Fibroblast of skin of left biceps (primary cell): ENCODE results near the gene FCRL1.

Source experiments
- DNase-seq, 2 experiments: peaks; one replicate each; pipeline ENCODE4 v3.0.0-alpha.2; 2013; ENCODE audit warnings: low read depth in 2 of 2

Gene FCRL1

DNA sequence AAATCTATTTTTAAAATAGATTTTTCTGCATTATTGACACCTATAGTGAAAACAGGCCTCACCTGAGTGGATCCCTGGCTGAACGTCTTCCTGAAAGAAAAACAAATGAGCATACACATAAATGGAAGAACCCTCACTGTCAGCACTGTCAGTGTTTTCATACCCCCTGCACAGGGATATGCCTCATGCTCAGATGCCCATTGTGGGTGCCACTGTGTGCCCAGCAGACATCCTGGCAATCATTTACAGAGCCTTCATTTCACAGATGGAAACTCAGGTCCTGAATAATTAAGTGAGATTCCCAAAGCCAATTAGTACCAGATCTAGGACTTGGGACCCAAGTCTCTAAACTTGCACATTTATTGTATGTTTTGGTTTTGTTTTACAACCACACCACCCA is 19.9 kb downstream of the FCRL1 start:
- DNase-seq = no peak

DNA sequence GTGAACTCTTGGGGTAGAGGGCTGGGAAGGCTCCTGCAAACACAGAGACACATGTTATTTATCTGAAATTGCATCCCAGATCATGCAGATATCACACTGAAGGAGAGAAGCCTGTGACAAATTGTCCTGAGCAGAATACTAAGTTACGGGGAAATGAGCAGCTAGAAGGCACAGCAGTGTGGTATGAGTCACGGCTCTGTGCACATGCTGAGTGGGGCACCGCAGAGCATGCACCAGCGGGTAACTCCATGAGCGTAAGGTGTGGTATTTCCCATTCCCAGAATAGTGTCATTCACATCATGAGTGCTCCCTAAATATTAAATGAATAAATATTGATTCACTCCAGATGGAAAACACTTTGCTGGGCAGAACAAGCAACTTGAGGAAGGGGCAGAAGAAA is 21.7 kb downstream of the FCRL1 start:
- DNase-seq = no peak

DNA sequence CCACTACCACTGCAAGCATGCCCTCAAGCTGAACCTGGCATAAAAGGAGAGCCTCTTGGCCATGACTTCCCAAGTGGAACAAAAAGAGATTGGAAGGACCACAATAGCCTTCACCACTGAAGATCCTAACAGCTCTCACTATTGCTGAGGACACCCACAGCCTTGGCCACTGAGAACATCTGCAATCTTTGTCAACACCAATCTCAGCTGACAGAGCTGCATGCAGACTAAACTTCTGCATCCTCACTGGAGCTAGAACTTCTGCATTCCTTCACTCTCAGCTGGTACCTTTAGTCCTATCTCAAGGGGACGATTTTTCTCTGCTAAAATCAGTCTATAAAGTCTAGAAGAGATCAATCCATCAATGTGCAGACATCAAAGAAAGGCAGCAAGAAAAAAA is 34.7 kb downstream of the FCRL1 start:
- no peak for DNase-seq

DNA sequence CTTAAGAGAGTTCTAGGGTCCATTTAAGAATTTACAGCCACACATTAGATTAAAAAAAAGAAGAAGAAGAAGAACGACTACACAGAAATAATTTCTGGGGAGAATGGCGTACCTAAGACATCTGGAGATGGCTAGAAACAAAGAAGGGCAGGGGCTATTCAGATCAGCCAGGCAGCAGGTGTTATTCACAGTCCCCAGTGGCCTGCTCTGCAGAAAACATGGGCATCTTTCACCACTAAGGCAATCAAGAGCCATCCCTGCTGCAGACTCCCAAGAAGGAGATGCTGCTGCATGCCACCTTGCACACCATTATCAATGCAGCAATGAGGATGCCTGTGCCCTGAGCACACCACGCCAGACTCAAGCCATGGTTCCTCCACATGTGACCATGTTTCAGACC is 35.1 kb downstream of the FCRL1 start:
- DNase-seq = no peak

DNA sequence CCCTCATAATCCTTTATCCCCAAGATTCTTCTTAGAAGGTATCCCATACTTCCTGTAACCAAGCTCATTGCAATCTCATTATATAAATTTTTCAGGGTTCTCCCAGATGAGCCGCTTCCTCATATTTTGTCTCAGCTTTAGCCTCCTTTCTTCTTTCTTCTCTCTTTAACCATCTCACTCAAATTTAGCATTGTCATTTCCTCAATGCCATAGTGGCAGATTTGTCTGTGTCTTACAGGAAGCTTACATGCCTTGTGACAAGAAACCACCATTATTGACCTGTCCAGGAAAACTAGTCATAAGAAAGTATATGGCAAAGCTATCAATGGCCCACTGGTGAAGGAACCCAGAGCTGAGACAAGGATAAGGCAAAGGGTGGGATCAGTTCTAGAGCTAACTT is 37.0 kb downstream of the FCRL1 start:
- no peak for DNase-seq

DNA sequence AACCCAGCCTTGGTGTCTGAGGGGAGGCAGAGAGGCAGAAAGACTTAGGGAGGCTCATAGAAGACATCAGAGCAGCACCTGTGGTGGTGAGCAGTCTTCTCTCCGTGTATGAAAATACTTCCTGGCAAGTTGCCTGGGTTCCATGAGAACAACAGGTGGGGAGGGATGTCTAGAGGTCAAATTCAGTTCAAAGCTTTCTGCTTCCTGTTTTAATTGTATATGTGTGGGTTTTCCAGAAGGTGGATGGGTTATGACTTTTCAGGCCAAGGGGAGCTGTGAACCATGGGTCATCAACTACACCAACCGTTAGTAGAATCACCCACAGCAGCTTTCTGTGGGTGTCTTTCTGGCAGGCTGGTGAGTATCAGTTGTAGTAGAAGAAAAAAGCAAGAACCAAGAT is 38.9 kb downstream of the FCRL1 start:
- DNase-seq = no peak

DNA sequence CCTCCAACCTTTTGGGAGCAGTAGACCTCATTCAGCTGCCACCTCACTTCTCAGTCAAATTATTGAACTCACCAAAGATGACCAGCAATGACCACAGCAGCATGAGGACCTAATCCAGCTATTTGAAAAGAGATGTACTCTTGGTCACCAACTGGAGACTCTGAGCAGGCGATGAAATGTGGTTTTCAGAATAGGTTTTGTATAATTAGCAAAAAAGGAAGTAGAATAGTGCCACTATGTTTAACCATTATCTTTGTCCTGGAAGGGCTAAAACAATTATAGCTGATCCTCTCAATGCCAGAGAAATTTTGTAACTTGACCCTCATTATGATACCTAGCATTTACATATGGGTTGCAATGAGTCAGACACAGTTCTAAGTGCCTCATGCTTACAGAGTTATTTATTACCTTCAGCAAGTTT is 42.9 kb downstream of the FCRL1 start, which contains the start of gene FCRL2:
FCRL2 (minus strand) TSS at position 162 of the 421 bp plus-strand sequence; CDS start at position 103, 59 bp downstream.
- DNase-seq = no peak

DNA sequence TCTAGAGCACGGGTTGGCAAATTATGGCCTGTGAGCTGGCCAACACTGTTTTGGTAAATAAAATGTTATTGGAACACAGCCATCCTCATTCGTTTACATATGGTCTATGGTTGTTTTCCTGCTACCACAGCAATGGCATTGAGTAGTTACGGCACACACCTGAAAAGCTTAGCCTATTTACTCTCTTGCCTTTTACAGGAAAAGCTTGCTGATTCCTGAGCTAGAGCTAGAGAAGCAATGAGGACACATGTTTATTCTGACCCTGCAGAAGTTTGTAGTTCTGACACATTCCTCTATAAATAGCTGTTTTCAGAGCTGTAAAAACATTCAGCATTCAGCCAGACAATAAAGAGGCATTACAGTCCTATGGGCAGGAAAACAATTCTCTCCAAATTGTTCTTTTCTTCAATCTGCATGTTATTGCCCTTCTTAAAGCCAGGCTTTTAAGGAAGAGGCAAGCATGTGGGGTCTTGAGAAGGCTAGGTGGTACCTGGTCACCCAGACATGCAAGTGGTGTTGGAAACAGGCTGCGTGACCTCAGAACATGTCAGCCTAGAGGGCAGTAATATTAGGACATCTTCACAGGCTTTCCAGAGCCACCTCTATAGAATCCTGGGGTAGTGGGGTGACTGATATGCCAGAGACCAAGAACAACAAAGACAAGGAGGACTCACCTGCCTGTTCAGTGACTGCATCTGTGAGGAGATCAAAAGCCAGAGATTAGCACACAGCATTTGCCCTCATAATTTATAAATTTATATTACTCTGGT is 44.6 kb downstream of the FCRL1 start:
- no peak for DNase-seq

DNA sequence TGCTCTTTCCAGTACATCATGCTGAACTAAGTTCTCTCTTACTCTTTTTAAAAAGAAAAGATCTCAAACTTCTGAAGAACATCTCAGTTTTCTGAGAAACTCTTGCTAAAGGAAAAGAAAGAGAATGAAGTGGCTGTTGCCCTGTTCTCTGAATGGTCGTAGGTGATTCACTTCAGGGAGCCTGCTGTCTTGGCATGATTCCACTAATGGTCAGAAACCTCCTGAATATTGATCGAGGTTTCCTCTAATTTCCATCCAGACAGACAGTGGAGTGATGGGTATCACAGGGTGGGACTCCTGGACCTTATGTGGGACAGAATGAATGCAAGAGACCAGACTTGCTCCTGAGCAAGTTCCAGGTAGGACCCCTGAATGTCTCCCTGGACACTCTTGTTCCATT is 45.5 kb downstream of the FCRL1 start:
- no peak for DNase-seq

DNA sequence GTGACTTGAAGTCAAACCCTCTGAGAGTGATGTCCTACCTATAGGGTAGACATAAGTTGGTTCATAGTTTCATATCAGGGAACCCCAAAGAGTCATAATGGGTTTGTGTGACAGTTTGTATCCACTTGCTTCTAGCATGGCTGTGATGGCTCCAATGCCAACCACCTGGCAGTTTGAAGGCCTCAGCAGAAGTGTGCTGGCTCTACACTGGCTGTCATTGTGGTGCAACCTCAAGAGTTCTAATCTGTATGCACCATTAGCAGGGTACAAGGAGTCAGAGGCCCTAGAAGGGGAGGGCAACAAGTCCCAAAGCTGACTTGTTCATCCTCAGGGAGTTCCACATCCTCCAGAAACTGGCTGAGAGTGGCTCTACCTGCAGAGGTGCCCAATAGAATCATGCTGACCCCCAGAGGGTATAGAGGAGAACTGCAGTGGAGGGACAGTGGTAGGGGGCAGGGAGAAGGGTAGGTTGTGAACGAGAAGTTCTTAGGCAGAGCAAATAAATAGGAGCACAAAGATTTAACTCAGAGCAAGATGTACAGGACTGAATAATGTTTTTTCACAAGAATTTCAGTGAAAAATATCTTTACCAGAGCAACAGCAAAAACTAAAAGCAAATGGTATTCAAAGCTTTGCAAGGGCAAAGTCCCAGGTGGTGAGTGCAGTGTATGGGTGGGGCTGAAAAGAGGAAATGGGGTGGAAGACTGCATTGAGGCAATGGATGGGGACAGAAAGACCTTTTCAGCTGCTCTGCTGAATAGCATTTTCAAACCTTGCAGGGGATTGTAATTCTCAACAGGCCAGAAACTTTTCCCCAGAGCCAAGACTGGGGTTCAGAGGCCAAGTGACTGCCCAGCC is 46.2 kb downstream of the FCRL1 start:
- no peak for DNase-seq

DNA sequence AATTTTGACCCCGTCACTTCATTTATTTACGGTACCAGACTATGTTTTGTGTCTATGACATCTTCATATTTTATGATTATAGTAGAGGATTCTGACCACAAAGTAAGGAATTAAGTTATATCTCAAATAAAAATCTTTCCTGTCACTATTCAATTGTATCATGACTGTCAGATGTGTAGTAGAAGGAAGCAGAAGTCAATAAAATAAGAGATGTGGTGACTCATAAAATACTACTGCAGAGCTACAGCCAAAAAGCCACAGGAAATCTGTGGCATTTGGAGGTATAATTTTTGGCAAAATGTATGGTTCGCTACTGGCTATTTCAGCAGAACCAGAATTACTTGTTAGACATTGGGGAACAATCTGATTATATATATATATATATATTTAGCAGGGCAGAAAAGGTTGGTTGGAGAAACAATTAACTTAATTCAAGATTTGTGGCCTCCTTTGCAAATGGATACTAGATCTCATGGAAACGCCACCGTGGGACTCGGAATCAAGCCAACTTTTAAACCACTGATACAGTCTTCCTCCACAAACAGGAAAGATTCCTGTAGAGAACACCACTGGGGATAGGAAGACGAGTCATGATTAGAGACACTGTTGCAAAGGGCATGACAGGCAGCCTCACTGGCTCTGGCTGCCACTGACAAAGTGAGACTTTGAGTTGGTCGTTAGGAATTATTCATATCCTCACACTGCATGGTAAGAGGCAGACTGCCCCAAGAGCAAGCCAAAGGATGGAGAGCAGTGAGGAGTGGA is 48.1 kb downstream of the FCRL1 start:
- no peak for DNase-seq

DNA sequence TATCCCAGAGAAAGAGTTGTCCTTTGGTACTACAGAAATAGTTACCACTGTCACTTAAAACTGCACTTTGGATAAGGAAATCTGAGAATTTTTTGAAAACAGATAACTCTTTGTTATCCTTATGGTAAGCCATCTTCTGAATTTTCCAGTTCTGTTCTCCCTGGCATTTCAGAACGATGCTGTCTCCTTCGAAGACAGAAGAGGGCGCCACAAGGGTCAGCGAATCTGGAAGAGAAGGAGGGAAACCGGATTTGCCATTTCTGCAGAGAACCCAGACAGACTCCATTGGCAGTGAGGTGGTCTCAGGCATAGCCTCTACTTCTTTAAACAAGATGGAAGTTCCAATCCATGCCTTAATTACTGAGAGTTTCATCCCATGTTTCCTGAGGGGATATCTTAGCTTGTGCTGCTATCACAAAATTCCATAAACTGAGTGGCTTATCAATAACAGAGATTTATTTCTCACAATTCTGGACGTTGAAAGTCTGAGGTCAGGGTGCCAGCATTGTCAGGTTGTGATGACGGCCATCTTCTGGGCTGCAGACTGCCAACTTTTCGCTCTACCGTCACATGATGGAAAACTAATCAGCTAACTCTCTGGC is 49.4 kb downstream of the FCRL1 start:
- DNase-seq = no peak

DNA sequence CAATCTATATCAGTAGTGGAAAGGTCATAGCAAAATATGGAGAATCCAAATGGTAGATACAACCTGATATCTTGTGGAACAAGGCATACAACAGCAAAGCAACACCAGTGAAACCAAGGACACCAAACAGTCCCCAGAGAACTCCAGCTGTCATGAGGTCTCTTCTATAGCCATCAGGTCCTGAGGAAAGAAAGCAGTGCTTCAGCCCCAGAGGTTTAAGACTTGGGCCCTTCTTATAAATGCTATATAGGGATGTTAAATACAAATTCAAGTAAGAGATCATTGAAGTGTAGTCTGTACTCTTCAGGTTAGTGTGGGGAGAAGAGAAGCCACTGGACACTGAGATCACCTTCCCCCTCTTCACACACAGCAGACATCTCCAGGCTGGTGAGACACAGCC is 53.1 kb downstream of the FCRL1 start:
- no peak for DNase-seq

DNA sequence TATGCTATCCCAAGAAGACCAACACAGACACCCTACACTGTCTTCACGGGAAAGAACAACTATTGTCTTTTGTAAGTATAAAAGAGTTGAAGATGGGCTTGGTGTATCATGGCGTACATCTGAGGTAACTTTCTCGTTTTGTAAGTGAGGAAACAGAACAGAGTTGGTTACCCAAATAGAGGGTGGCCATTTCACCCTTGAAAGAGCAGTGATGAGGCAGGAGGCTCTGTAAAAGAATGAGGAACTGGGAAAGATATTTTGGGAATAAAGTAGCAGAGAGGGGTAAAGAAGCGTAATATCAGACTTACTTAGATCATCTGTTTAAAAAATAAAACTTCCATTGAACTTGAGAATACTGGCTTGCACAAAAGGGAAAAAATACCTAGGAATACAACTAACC is 61.9 kb downstream of the FCRL1 start:
- DNase-seq = no peak

DNA sequence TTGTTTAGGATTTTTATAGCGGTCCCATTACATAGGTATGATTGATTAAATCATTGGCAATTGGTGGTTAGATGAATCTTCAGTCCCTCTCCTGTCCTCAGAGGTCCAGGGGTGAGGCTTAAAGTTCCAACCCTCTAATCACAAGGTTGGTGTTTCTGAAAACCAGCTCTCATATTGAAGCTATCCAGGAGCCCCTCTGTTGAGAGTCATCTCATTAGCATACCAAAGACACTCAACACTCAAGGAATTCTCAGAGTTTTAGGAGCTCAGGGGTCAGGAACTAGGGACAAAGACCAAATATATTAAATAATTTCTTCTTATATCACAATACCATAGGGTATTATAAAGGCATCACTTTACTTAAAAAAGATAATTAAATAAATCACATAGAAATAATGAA is 66.3 kb downstream of the FCRL1 start:
- DNase-seq = no peak

DNA sequence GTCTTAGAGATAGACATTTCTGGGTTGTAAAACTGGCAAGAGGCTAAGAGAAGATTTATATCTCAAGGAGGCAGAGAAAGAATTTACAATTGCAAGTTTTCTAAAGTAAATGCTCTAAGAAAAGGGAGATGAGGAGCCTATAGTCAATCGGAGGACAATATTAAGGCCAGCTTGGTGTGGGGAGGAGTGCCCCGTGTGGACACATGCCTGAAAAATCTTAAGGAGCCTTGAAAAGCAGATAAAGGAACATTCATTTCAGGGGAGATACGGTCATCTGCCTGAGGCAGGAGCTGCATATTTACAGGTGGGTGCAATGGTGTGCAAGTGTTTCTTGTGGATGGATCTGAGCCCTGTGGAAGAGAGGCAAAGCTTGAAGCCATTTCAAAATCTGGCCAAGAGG is 68.6 kb downstream of the FCRL1 start:
- DNase-seq = no peak

DNA sequence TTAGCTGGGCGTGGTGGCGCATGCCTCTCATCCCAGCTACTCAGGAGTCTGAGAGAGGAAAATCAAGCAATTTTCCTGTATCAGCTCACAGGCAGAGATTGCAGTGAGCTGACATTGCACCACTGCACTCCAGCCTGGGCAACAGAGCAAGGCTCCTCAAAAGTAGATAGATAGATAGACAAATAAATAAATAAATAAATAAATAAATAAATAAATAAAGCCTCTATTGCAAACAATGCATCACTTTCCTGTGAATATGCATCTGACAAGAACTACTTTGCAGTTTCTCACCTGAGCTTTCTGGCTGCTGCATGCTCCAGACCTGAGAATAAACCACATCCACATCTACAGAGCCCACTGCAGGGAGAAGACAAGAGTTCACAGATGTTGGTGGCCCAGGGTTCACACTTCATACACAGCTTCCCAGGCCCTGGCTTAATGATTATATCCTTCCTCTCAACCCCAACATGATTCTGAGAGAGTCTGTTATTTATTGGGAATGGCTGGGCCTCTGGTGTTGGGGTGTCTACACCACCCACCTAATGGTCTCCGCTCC is 71.6 kb downstream of the FCRL1 start:
- DNase-seq = no peak
